K562 treated with DMSO at 1 percent for 24 hours (cell line): ENCODE data around the gene UBE2J2. TPM values are rescaled to one million over a fixed set of nuclear protein-coding genes. Genes with fewer than 3 reads are reported as not detected.

Source experiments
- total RNA-seq: library from RNA; unstranded; fragments of 300-600 nt; gene quantifications from 2 replicates; pipeline ENCODE4 v1.2.3, GENCODE V29; 2022; ENCODE audit warnings: low read depth; ENCODE audit not compliant: insufficient read depth

Gene UBE2J2
- total RNA-seq, result 114 and 118 TPM in 2 replicates

GRCh38 chr1:1273512-1274298, at the start of gene UBE2J2:
UBE2J2 (minus strand) TSS chr1:1273854; CDS start chr1:1267992, 5,862 bp downstream.

DNA sequence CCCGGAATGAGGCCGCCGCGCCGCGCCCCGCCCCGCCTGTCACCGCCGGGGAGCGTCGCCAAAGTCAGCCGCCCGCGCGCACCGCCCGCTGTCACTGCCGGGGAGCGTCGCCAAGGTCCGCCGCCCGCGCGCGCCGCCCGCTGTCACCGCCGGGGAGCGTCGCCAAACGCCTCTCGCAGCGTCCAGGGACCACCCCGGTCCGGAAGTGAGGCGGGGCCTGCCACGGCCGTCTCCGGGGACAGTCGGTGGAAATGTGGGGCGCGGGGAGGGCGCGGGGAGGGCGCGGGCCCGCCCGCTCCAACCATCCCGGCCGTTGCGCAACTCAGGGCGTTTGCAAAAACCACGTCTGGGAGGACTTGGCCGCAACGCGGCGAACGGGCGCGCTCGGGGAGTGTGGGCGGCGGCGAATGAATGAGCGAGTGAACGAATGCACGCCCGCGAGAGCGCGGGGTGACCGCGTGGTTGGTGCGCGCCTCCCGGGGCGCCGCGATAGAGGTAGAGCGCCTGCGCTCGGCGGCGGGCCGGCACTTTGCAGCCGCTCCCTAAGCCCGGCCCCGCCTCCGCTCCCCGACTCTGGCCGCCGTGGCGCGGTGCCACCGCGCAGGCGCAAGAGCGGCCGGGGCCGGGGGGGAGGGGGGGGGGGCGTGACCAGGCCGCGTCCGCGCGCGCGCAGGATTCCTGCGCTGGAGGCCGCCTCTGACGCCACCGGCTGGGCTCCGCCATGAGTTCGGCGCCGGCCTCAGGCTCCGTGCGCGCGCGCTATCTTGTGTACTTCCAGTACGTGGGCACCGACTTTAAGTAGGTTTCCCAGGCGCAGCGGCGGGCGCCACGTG, 34.5 kb upstream of the UBE2J2 start, which contains the start of the genes ACAP3 and PUSL1:
Gene ACAP3, minus strand, starts transcription at position 8 of the 833 bp plus-strand sequence. CDS start 115 bp downstream, outside the sequence.
Gene PUSL1, plus strand, starts transcription at position 675 of the 833 bp plus-strand sequence. Its CDS starts 47 bp downstream, at position 722.

DNA sequence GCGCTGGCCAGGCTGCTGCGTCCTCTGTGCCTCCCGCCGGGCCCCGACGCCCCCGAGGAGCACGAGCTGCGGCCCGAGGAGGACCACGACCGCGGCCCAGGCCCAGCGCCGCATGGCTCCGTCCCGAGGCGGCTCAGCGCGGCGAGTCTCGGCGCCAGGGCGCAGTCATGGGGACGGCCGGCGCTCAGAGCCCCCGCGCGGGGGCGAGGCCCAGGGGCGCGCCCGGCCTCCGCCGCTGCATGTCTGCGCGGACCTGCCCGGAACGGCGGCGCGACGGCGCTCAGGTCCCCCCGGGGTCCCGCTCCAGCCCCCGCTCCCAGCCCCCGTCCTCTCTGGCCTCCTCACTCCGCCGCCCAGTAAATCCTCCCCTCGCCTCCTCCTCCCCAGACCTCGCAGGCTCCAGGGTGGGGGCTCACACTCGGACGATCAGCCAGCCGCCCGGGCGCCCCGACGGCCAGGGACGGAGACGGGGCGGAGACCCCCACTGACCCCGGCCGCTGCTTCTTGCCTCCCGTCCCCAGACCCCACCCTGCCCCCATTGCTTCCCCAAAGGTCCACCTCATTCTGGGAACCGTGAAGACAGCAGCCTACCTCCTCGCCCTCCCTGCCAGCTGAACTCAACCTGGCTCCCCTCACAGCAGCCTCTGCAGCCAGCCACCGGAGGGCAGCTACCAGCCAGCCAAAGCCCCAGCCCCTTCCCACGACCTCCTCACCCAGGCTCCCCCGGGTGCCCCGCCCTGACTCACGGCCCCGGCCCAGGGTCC, 26.9 kb downstream of the UBE2J2 start, which contains the start of gene C1QTNF12:
Gene C1QTNF12, minus strand, starts transcription at position 146 of the 764 bp plus-strand sequence. Its CDS starts 32 bp downstream, at position 114.

DNA sequence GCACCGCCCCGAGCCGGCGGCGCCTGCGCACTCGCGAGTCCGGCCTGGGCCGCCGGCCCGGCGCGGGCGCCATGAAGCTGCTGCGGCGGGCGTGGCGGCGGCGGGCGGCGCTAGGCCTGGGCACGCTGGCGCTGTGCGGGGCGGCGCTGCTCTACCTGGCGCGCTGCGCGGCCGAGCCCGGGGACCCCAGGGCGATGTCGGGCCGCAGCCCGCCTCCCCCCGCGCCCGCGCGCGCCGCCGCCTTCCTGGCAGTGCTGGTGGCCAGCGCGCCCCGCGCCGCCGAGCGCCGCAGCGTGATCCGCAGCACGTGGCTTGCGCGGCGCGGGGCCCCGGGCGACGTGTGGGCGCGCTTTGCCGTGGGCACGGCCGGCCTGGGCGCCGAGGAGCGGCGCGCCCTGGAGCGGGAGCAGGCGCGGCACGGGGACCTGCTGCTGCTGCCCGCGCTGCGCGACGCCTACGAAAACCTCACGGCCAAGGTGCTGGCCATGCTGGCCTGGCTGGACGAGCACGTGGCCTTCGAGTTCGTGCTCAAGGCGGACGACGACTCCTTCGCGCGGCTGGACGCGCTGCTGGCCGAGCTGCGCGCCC, 41.4 kb downstream of the UBE2J2 start, which contains the start of gene B3GALT6:
Gene B3GALT6, plus strand, starts transcription at position 30 of the 588 bp plus-strand sequence. Its CDS starts 42 bp downstream, at position 72.

GRCh38 chr1:1231400-1232207, 42.0 kb downstream of the UBE2J2 start, which contains the start of gene SDF4:
SDF4 (minus strand) TSS chr1:1232001; CDS start chr1:1228772, 3,229 bp downstream.

GRCh38 chr1:1213345-1214265, 60.0 kb downstream of the UBE2J2 start, which contains the start of gene TNFRSF4:
TNFRSF4 (minus strand) TSS chr1:1214153; CDS start chr1:1214127, 26 bp downstream.

GRCh38 chr1:1206376-1206965, 67.2 kb downstream of the UBE2J2 start, which contains the start of gene TNFRSF18:
TNFRSF18 (minus strand) TSS chr1:1206592; CDS start chr1:1206571, 21 bp downstream.

Other genes with a start within 250 kb of the UBE2J2 start
- gene RNF223, start 199.5 kb downstream of the UBE2J2 start, total RNA-seq, result not detected in 2 replicates
- 20.6 and 26.3 TPM in 2 replicates for gene C1orf159, start 157.8 kb downstream of the UBE2J2 start, total RNA-seq
- not detected in 2 replicates for gene TTLL10, start 100.0 kb downstream of the UBE2J2 start, total RNA-seq
- not detected in 2 replicates for gene TNFRSF18, start 67.3 kb downstream of the UBE2J2 start, total RNA-seq
- 0.75 and 1.9 TPM in 2 replicates for gene TNFRSF4, start 59.7 kb downstream of the UBE2J2 start, total RNA-seq
- gene SDF4, start 41.9 kb downstream of the UBE2J2 start, total RNA-seq, result 276 and 297 TPM in 2 replicates
- gene B3GALT6, start 41.6 kb downstream of the UBE2J2 start, total RNA-seq, result 17.9 and 21.2 TPM in 2 replicates
- gene C1QTNF12, start 27.1 kb downstream of the UBE2J2 start, total RNA-seq, result 1.9 and 2.5 TPM in 2 replicates
- gene SCNN1D, start 6.6 kb upstream of the UBE2J2 start, total RNA-seq, result 3.8 TPM in 2 replicates
- 52.1 and 55.0 TPM in 2 replicates for gene ACAP3, start 34.1 kb upstream of the UBE2J2 start, total RNA-seq
- 69.9 and 85.1 TPM in 2 replicates for gene PUSL1, start 34.7 kb upstream of the UBE2J2 start, total RNA-seq
- 216 and 263 TPM in 2 replicates for gene INTS11, start 50.8 kb upstream of the UBE2J2 start, total RNA-seq
- gene CPTP, start 50.9 kb upstream of the UBE2J2 start, total RNA-seq, result 45.4 and 53.2 TPM in 2 replicates
- 0.57 and 0.95 TPM in 2 replicates for gene TAS1R3, start 57.4 kb upstream of the UBE2J2 start, total RNA-seq
- 103 and 116 TPM in 2 replicates for gene DVL1, start 75.6 kb upstream of the UBE2J2 start, total RNA-seq
- gene MXRA8, start 84.7 kb upstream of the UBE2J2 start, total RNA-seq, result 13.8 and 17.2 TPM in 2 replicates
- 342 and 344 TPM in 2 replicates for gene AURKAIP1, start 101.4 kb upstream of the UBE2J2 start, total RNA-seq
- 98.9 and 121 TPM in 2 replicates for gene CCNL2, start 125.5 kb upstream of the UBE2J2 start, total RNA-seq
- gene MRPL20, start 133.4 kb upstream of the UBE2J2 start, total RNA-seq, result 141 and 157 TPM in 2 replicates
- not detected in 2 replicates for gene ANKRD65, start 147.4 kb upstream of the UBE2J2 start, total RNA-seq
- gene VWA1, start 161.8 kb upstream of the UBE2J2 start, total RNA-seq, result 22.4 and 26.0 TPM in 2 replicates
- 0.24 TPM in 1 of 2 replicates, not detected in the other for gene ATAD3C, start 175.8 kb upstream of the UBE2J2 start, total RNA-seq
- 24.3 and 26.9 TPM in 2 replicates for gene ATAD3B, start 197.9 kb upstream of the UBE2J2 start, total RNA-seq
- gene ATAD3A, start 238.3 kb upstream of the UBE2J2 start, total RNA-seq, result 93.9 and 102 TPM in 2 replicates